WTC11 (cell line): ENCODE measurements around the gene DLGAP4. TPM values are rescaled to one million over a fixed set of nuclear protein-coding genes. Genes with fewer than 3 reads are reported as not detected.

ENCODE experiments used
- ATAC-seq: fragments of 200-7000 bp; cut with Tn5 transposase; 2 replicates; pipeline ENCODE4 v1.10.0; 2021; ENCODE audit warnings: mild to moderate bottlenecking, moderate library complexity
- CTCF ChIA-PET: fragments of 300-600 bp; sonication (Branson Sonifier 250); formaldehyde crosslinking; loops from one replicate; lab custom pipeline; 2021; ENCODE audit warnings: antibody characterized with exemption; lab: Charles Lee
- POLR2A ChIA-PET: fragments of 350-600 bp; sonication (Branson Sonifier 250); formaldehyde crosslinking; loops from one replicate; lab custom pipeline; 2021; ENCODE audit warnings: antibody characterized with exemption; lab: Charles Lee
- DNase-seq: peaks from one replicate; pipeline ENCODE4 v3.0.0; 2021; ENCODE audit warnings: low spot score
- H3K27ac Mint-ChIP-seq: 2 replicates; pipeline ENCODE4 v1.8.0; 2021; ENCODE audit warnings: mixed read lengths
- H3K27me3 Mint-ChIP-seq: 2 replicates; pipeline ENCODE4 v1.8.0; 2021; ENCODE audit warnings: low read depth, mild to moderate bottlenecking, moderate library complexity, mixed read lengths
- H3K36me3 Mint-ChIP-seq: 2 replicates; pipeline ENCODE4 v1.8.0; 2021; ENCODE audit warnings: mixed read lengths
- H3K4me1 Mint-ChIP-seq: 2 replicates; pipeline ENCODE4 v1.8.0; 2022; ENCODE audit warnings: mixed read lengths
- H3K4me3 Mint-ChIP-seq: 2 replicates; pipeline ENCODE4 v1.8.0; 2021; ENCODE audit warnings: mild to moderate bottlenecking, moderate library complexity, mixed read lengths
- H3K9me3 Mint-ChIP-seq: 2 replicates; pipeline ENCODE4 v1.8.0; 2021; ENCODE audit warnings: mixed read lengths
- EMX1 ChIP-seq: fragments of 250-450 bp; sonication (Bioruptor Pico); IDR thresholded peaks from 2 replicates; pipeline ENCODE4 v1.8.0; 2021; ENCODE audit warnings: mild to moderate bottlenecking
- ETV6 ChIP-seq: sonication (generic); formaldehyde crosslinking; IDR thresholded peaks from 2 replicates; pipeline ENCODE4 v1.8.1; 2022; ENCODE audit warnings: mild to moderate bottlenecking, missing genetic modification reagents
- GTF2I ChIP-seq: fragments of 250-450 bp; sonication (Bioruptor Pico); conservative IDR thresholded peaks from 2 replicates; pipeline ENCODE4 v1.4.0; 2021; ENCODE audit warnings: mild to moderate bottlenecking
- HMGA2 ChIP-seq: fragments of 250-450 bp; sonication (Bioruptor Pico); IDR thresholded peaks from 2 replicates; pipeline ENCODE4 v1.4.0; 2021; ENCODE audit warnings: mild to moderate bottlenecking, moderate library complexity
- IRF2 ChIP-seq: sonication (generic); formaldehyde crosslinking; IDR thresholded peaks from 2 replicates; pipeline ENCODE4 v1.8.0; 2022; ENCODE audit warnings: low read depth, missing genetic modification reagents, borderline replicate concordance
- KAT7 ChIP-seq: sonication (generic); formaldehyde crosslinking; IDR thresholded peaks from 2 replicates; pipeline ENCODE4 v1.8.1; 2023; ENCODE audit warnings: missing genetic modification reagents, mild to moderate bottlenecking, borderline replicate concordance
- MXD4 ChIP-seq: fragments of 250-450 bp; sonication (Bioruptor Pico); IDR thresholded peaks from 2 replicates; pipeline ENCODE4 v1.8.0; 2021; ENCODE audit warnings: mild to moderate bottlenecking, moderate library complexity, borderline replicate concordance
- NR1H2 ChIP-seq: sonication (generic); formaldehyde crosslinking; IDR thresholded peaks from 2 replicates; pipeline ENCODE4 v1.9.0; 2021; ENCODE audit warnings: mild to moderate bottlenecking, moderate library complexity, missing genetic modification reagents
- NR2C2 ChIP-seq: sonication (generic); formaldehyde crosslinking; IDR thresholded peaks from 2 replicates; pipeline ENCODE4 v1.8.0; 2022; ENCODE audit warnings: mild to moderate bottlenecking, missing genetic modification reagents
- NR3C1 ChIP-seq: sonication (generic); formaldehyde crosslinking; conservative IDR thresholded peaks from 2 replicates; pipeline ENCODE4 v1.8.1; 2023; ENCODE audit warnings: low read depth, mild to moderate bottlenecking, missing genetic modification reagents
- SMAD3 ChIP-seq: sonication (generic); formaldehyde crosslinking; IDR thresholded peaks from 2 replicates; pipeline ENCODE4 v1.8.0; 2022; ENCODE audit warnings: missing genetic modification reagents, mild to moderate bottlenecking, borderline replicate concordance
- SP1 ChIP-seq: sonication (generic); formaldehyde crosslinking; conservative IDR thresholded peaks from 2 replicates; pipeline ENCODE4 v1.8.1; 2022; ENCODE audit warnings: missing genetic modification reagents
- TEAD1 ChIP-seq: sonication (generic); formaldehyde crosslinking; IDR thresholded peaks from 2 replicates; pipeline ENCODE4 v1.8.0; 2022; ENCODE audit warnings: mild to moderate bottlenecking, missing genetic modification reagents
- TP53 ChIP-seq: sonication (generic); formaldehyde crosslinking; IDR thresholded peaks from 2 replicates; pipeline ENCODE4 v1.8.1; 2023; ENCODE audit warnings: mild to moderate bottlenecking, missing genetic modification reagents
- ZNF138 ChIP-seq: sonication (generic); formaldehyde crosslinking; conservative IDR thresholded peaks from 2 replicates; pipeline ENCODE4 v1.8.1; 2022; ENCODE audit warnings: mild to moderate bottlenecking, moderate library complexity, missing genetic modification reagents
- ZNF219 ChIP-seq: sonication (generic); formaldehyde crosslinking; IDR thresholded peaks from 2 replicates; pipeline ENCODE4 v1.8.0; 2023; ENCODE audit warnings: missing genetic modification reagents, mild to moderate bottlenecking, borderline replicate concordance
- ZNF232 ChIP-seq: sonication (generic); formaldehyde crosslinking; IDR thresholded peaks from 2 replicates; pipeline ENCODE4 v1.8.0; 2022; ENCODE audit warnings: mild to moderate bottlenecking, missing genetic modification reagents
- total RNA-seq: library from RNA; stranded (reverse); gene quantifications from 3 replicates; pipeline ENCODE4 v1.2.3, GENCODE V29; 2021
- TF ChIP-seq, protein P1 (sequence below): sonication (generic); formaldehyde crosslinking; IDR thresholded peaks from 2 replicates; pipeline ENCODE4 v1.8.0; 2023; ENCODE audit warnings: missing genetic modification reagents
- TF ChIP-seq, protein P2 (sequence below): sonication (generic); formaldehyde crosslinking; IDR thresholded peaks from 2 replicates; pipeline ENCODE4 v1.8.1; 2023; ENCODE audit warnings: mild to moderate bottlenecking, moderate library complexity, missing genetic modification reagents
- TF ChIP-seq, protein P3 (sequence below): sonication (generic); formaldehyde crosslinking; IDR thresholded peaks from 2 replicates; pipeline ENCODE4 v1.8.1; 2023; ENCODE audit warnings: mild to moderate bottlenecking, missing genetic modification reagents, moderate library complexity
- TF ChIP-seq, protein P4 (sequence below): sonication (generic); formaldehyde crosslinking; IDR thresholded peaks from 2 replicates; pipeline ENCODE4 v1.8.1; 2022; ENCODE audit warnings: low read depth, mild to moderate bottlenecking, moderate library complexity, missing genetic modification reagents, borderline replicate concordance
- TF ChIP-seq, protein P5 (sequence below): sonication (generic); formaldehyde crosslinking; conservative IDR thresholded peaks from 2 replicates; pipeline ENCODE4 v1.8.1; 2022; ENCODE audit warnings: mild to moderate bottlenecking, missing genetic modification reagents

Gene DLGAP4
- total RNA-seq, 1 experiment from 2014 or later: 52.6 TPM

DNA sequence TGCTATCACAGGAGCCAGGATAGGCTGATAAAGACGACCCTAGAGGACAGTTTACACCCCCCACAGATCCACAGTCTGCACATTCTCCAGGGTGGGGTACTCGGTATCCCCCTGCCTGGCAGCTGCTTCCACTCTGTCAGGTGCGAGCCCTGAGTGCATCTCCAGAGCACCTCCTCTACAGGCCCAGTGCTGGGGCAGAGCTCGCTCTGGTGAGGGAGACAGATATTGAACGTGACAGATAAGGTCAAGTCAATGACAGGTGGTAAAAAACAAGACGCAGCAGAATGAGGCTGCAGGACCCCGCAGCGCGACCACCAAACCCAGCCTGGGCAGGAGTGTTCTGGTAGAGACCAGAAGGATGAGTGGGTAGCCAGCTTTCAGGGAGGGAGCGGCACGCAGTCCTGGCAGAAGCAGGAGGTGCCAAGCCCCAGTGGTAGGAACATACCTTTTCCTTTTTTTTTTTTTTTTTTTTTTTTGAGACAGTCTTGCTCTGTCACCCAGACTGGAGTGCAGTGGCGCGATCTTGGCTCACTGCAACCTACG is 222.8 kb downstream of the DLGAP4 start:
- no peaks in the 10 kb centered on the region for H3K27me3 Mint-ChIP-seq
- DNase-seq: no peak
- no peak overlapping the region for H3K27ac Mint-ChIP-seq
- ChIA-PET POLR2A (no interaction called here), CTCF (interaction anchor here (0.6 kb wide), 1 partner anchor 370 kb away, joined by 3 read pairs; no protein-coding TSS in a partner anchor)
- H3K4me1 Mint-ChIP-seq: no peaks in the 10 kb centered on the region
- no peak for ATAC-seq
- no peak for TF ChIP-seq ETV6 (CRISPR knock-in tag)
- no peak for TF ChIP-seq NR3C1 (CRISPR knock-in tag)
- no peak for TF ChIP-seq NR2C2 (CRISPR knock-in tag)
- TF ChIP-seq ZNF219 (CRISPR knock-in tag): no peak
- no peak for TF ChIP-seq IRF2
- TF ChIP-seq GTF2I (CRISPR knock-in tag): no peak
- TF ChIP-seq ZNF138: no peak
- no peak for TF ChIP-seq NR1H2
- no peaks in the 10 kb centered on the region for H3K9me3 Mint-ChIP-seq
- no peak overlapping the region for H3K4me3 Mint-ChIP-seq
- H3K36me3 Mint-ChIP-seq: peaks cover 19% of the 10 kb centered on the region

DNA sequence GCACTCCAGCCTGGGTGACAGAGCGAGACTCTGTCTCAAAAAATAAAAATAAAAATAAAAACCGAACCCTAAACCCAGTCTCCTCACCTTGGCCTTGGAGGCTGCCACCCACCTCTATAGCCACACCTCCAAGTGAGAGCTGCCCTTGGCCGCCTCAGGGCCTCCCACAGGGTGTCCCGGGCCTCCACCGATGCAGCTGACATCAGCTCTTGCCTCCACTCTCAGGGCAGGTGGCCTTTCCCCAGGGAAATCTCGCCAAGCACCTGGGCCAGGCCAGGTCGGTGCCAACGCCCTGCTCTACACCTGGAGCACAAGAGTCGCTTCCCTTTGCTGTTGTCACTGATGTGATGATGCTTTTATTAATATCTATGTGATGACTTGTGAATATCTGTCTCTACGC is 226.2 kb downstream of the DLGAP4 start:
- ChIA-PET CTCF (interaction anchor here (1.7 kb wide), 1 partner anchor 9 kb away, joined by 7 read pairs; the partner anchor contains the start of gene MYL9), POLR2A (no interaction called here)
- Mint-ChIP-seq H3K4me3 (no peak overlapping the region), H3K27me3 (no peaks in the 10 kb centered on the region), H3K9me3 (no peaks in the 10 kb centered on the region), H3K27ac (no peak overlapping the region), H3K36me3 (peaks cover 2% of the 10 kb centered on the region; the same call in 1 of the 2 replicates), H3K4me1 (no peaks in the 10 kb centered on the region)
- ATAC-seq: no peak
- no peak for DNase-seq
- TF ChIP-seq, protein P1, sequence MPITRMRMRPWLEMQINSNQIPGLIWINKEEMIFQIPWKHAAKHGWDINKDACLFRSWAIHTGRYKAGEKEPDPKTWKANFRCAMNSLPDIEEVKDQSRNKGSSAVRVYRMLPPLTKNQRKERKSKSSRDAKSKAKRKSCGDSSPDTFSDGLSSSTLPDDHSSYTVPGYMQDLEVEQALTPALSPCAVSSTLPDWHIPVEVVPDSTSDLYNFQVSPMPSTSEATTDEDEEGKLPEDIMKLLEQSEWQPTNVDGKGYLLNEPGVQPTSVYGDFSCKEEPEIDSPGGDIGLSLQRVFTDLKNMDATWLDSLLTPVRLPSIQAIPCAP (CRISPR knock-in tag): no peak
- TF ChIP-seq HMGA2 (no peak), SMAD3 (CRISPR knock-in tag) (no peak), SP1 (CRISPR knock-in tag) (no peak), MXD4 (no peak), TEAD1 (CRISPR knock-in tag) (no peak), KAT7 (CRISPR knock-in tag) (no peak), ZNF232 (CRISPR knock-in tag) (no peak), EMX1 (CRISPR knock-in tag) (no peak), TP53 (no peak)
- TF ChIP-seq, protein P2, sequence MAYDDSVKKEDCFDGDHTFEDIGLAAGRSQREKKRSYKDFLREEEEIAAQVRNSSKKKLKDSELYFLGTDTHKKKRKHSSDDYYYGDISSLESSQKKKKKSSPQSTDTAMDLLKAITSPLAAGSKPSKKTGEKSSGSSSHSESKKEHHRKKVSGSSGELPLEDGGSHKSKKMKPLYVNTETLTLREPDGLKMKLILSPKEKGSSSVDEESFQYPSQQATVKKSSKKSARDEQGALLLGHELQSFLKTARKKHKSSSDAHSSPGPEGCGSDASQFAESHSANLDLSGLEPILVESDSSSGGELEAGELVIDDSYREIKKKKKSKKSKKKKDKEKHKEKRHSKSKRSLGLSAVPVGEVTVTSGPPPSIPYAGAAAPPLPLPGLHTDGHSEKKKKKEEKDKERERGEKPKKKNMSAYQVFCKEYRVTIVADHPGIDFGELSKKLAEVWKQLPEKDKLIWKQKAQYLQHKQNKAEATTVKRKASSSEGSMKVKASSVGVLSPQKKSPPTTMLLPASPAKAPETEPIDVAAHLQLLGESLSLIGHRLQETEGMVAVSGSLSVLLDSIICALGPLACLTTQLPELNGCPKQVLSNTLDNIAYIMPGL (CRISPR knock-in tag): no peak
- TF ChIP-seq, protein P3, sequence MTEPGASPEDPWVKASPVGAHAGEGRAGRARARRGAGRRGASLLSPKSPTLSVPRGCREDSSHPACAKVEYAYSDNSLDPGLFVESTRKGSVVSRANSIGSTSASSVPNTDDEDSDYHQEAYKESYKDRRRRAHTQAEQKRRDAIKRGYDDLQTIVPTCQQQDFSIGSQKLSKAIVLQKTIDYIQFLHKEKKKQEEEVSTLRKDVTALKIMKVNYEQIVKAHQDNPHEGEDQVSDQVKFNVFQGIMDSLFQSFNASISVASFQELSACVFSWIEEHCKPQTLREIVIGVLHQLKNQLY (CRISPR knock-in tag): no peak
- TF ChIP-seq, protein P4, sequence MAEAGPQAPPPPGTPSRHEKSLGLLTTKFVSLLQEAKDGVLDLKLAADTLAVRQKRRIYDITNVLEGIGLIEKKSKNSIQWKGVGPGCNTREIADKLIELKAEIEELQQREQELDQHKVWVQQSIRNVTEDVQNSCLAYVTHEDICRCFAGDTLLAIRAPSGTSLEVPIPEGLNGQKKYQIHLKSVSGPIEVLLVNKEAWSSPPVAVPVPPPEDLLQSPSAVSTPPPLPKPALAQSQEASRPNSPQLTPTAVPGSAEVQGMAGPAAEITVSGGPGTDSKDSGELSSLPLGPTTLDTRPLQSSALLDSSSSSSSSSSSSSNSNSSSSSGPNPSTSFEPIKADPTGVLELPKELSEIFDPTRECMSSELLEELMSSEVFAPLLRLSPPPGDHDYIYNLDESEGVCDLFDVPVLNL: no peak
- TF ChIP-seq, protein P5, sequence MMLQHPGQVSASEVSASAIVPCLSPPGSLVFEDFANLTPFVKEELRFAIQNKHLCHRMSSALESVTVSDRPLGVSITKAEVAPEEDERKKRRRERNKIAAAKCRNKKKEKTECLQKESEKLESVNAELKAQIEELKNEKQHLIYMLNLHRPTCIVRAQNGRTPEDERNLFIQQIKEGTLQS: no peak
